Measurements from ENCODE around the gene CLBA1.
"Not testable (repeated sequence)": the region's sequence is repeated elsewhere in the genome, so short reads cannot be mapped to it uniquely, and the experiment has no call there.

Gene CLBA1

DNA sequence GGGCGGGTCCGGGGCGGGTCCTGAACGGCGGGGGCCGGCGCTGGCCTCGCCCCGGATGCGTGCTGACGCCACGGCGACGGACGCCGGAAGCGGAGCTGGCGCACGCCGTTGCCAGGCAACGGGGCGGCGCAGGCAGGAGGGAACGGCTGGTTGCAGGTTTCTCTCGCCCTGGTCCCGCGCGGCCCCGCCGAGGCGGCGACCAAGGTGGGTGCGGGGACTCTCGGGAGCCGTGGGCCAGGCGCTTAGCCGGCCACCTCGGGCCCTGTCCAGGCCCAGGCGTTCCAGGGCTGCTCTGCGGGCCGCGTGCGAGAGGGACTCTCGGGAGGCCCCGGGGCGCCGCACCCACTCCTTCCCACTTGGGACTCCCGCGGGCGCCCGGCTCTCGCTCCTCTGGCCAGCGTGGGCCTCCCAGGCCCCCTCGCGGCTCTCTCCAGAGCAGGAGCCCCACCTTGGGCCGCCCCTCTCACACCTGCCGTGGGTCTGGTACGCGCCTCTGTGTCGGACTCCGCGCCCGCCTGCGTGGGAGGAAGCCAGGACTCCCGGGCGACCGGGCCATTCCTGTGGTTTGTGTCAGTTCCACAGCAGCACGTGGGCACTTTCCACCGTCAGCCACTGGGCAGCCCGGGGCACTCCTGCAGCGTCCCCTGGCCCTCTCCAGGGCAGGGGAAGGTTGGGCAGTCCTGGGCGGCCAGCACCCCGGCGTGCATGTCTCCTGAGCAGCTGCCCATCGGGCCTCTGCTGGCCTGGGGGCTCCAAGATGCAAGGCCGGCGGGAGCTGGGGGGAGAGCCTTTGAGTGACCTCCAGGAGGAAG lies at the start of gene CLBA1:
TSS of gene CLBA1 (plus strand) at position 114 of the 812 bp plus-strand sequence. CDS start at position 758, 644 bp downstream.
- CTCF ChIA-PET = interaction anchor here (1.5 kb wide), 1 partner anchor 58 kb away, joined by 4 read pairs; no protein-coding TSS in a partner anchor
- H3K27me3 Mint-ChIP-seq = peaks cover 40% of the 10 kb centered on the region

DNA sequence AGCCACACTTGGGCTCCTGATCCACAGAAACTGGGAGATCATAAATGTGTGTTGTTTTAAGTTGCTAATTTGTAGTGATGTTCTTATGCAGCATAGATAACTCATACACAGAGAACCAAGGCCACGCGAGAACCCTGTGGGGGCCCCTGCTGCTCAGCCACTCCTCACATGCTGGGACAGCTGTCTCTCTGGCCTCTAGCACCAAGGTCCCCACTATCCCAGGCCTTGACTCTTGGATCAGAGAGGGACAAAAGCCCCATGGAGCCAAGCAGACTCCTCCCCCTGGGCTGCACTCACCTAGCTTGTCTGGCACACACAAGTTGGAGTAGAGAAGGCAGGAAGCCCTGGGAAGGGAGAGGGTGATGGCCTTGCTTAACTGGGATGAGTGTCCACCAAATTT lies 49.6 kb upstream of the CLBA1 start:
- no peak for DNase-seq
- Mint-ChIP-seq H3K36me3 (no peaks in the 10 kb centered on the region), H3K27ac (no peak overlapping the region), H3K27me3 (peaks cover 76% of the 10 kb centered on the region), H3K4me3 (no peak overlapping the region), H3K9me3 (no peaks in the 10 kb centered on the region), H3K4me1 (peaks cover 3% of the 10 kb centered on the region)
- CTCF ChIA-PET = interaction anchor here (1.5 to 2.5 kb wide), 2 partner anchors 11 to 39 kb away, joined by 4 to 6 read pairs; no protein-coding TSS in a partner anchor

More for the DNA sequence above, at the start of gene CLBA1:
- no peaks in the 10 kb centered on the region for H3K36me3 Mint-ChIP-seq
- H3K4me3 Mint-ChIP-seq = peak within 1 kb of the TSS; percentile 72
- no peaks in the 10 kb centered on the region for H3K9me3 Mint-ChIP-seq
- peak; percentile 91 for DNase-seq
- peak within 1 kb of the TSS; percentile 82 for H3K27ac Mint-ChIP-seq
- H3K4me1 Mint-ChIP-seq = peaks cover 13% of the 10 kb centered on the region

DNA sequence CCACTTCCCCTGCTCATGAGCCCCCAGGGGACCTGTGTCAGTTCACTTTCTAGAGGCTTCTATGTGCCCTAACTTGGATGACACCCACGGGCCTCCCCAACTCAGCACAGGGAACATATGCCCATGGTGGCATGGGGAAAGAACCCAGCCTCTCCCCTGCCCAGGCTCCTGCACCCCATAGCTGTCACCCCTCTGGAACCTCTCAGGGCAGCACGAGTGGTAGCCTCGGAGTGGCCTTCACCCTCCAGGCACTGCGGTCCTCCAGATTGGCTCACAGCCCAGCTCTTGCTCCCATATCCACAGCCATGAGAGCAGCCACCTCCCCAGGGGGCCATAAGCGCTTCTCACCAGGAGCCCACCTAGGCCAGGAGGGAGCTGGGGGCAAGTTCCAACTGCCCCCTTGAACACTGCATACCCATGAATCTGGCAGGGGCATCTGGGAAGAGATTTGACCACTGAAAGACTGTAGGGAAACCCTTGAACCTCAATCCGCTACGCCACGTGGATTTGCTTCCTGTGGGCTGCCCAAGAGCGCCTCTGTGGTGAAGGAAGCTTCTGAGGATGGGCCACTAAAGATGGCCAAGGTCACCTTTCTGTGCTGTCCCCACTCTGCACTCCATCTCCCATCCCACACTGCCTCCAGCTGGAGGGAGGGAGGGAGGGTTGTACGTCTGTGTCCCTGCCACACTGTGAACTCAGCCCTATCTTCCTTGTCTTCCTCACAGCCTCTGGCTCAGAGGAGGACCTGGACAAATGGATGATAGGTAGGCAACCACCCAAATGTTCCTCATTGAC lies 49.0 kb upstream of the CLBA1 start:
- Mint-ChIP-seq H3K4me1 (peaks cover 3% of the 10 kb centered on the region), H3K27me3 (peaks cover 78% of the 10 kb centered on the region), H3K9me3 (no peaks in the 10 kb centered on the region), H3K27ac (no peak overlapping the region), H3K36me3 (no peaks in the 10 kb centered on the region), H3K4me3 (no peak overlapping the region)
- peak; percentile 11 for DNase-seq
- CTCF ChIA-PET = interaction anchor here (1.5 to 2.5 kb wide), 2 partner anchors 10 to 38 kb away, joined by 4 to 6 read pairs; no protein-coding TSS in a partner anchor

DNA sequence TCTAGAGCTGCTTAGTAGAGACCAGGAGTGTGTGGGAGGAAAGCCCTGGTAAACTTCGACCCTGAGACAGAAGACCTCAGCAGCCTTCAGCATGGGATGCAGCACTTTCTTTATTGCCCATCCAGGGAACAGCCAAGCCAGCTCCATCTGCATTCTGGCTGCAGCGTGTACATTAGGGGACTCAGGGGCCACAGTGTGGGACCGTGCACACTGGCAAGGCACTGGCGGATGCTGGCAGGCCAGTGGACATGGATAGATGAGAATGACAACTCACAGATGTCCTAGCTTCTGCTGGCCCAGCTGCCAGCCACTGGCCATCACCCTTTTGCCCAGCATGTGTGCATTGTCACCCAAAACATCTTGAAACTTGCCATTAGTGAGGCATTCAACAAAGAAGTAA lies 48.4 kb upstream of the CLBA1 start:
- CTCF ChIA-PET = interaction anchor here (0.9 kb wide), 1 partner anchor 28 kb away, joined by 3 read pairs; no protein-coding TSS in a partner anchor
- Mint-ChIP-seq H3K4me1 (peaks cover 3% of the 10 kb centered on the region), H3K4me3 (no peak overlapping the region), H3K27ac (no peak overlapping the region), H3K27me3 (peaks cover 76% of the 10 kb centered on the region), H3K36me3 (no peaks in the 10 kb centered on the region), H3K9me3 (no peaks in the 10 kb centered on the region)
- peak; percentile 3 for DNase-seq

DNA sequence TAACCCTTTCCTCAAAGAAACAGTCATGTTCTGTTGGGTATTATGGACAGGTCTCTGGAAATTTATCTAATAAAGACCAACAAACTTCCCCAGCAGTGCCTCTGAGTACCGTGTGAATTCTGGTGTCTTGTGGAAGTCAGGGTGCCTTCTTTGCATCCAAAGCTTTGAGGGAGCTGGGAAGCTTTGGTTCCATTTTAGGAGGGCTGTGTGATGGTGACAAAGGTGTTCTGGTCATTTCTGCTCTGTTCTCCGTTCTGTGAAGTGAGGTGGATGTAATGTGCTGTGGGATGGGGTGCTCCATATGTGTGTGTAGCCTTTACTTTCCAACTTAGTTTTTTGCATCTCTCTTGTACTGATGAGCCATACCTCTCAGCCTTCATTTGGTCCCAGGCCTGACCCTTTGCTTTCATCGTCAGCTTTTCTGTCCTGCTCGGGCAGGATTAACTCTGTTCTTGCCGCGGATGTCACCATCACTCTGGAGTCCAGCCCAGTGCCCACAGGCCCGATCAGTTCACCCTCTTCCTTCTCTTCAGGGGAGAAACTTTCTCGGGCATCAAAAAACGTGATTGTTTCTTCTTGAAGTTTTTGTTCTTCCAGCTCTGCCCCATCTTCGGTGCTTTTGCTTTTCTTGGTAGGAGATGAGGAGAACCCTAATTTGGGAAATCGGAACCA lies 47.8 kb upstream of the CLBA1 start:
- Mint-ChIP-seq H3K36me3 (no peaks in the 10 kb centered on the region), H3K4me3 (no peak overlapping the region), H3K4me1 (peaks cover 3% of the 10 kb centered on the region), H3K27me3 (peaks cover 70% of the 10 kb centered on the region), H3K9me3 (no peaks in the 10 kb centered on the region), H3K27ac (no peak overlapping the region)
- DNase-seq = peak; percentile 7
- CTCF ChIA-PET = interaction anchor here (0.9 kb wide), 1 partner anchor 27 kb away, joined by 3 read pairs; no protein-coding TSS in a partner anchor

DNA sequence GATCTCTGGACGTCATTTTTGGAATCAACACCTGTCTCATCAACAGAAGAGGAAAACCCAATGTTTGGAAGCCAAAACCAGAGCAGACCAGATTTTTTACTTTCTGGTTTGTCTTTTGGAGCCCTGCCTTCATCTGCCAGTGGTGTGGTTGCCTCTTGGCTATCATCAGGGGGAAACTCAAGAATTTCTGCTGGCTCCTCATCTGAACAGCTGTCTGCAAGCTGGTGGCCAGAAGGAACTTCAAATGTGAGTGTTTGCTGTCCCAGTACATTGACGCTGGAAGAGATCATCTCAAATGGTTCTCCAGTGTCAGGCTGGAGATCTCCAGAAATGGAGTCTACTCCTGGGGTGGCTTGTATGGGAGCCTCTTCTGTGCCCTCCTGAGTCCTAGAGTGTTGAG lies 47.2 kb upstream of the CLBA1 start:
- Mint-ChIP-seq H3K9me3 (no peaks in the 10 kb centered on the region), H3K27me3 (peaks cover 70% of the 10 kb centered on the region), H3K36me3 (no peaks in the 10 kb centered on the region), H3K4me3 (no peak overlapping the region), H3K4me1 (peaks cover 3% of the 10 kb centered on the region), H3K27ac (no peak overlapping the region)
- CTCF ChIA-PET = no interaction called here
- DNase-seq = peak; percentile 15

DNA sequence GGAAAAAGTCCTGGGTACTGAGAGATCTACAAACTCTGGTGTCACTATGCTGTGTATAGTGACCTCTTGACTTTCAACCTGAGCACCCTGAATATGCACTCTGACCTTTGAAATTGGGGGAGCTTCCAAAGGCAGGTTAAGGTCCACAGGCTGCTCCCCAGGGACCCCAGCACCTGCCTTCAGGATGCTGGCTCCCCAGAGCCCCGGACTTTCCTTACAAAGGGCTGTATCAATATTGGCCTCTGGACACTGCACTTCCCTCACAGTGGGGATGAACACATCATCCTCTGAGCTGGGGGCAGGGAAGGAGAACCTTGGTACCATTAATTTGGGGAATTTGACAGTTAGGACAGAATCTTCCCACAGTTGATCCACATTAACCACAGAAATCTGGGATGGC lies 46.6 kb upstream of the CLBA1 start:
- Mint-ChIP-seq H3K4me3 (no peak overlapping the region), H3K9me3 (no peaks in the 10 kb centered on the region), H3K27me3 (peaks cover 69% of the 10 kb centered on the region), H3K36me3 (no peaks in the 10 kb centered on the region), H3K27ac (no peak overlapping the region), H3K4me1 (peaks cover 3% of the 10 kb centered on the region)
- CTCF ChIA-PET = no interaction called here
- no peak for DNase-seq

DNA sequence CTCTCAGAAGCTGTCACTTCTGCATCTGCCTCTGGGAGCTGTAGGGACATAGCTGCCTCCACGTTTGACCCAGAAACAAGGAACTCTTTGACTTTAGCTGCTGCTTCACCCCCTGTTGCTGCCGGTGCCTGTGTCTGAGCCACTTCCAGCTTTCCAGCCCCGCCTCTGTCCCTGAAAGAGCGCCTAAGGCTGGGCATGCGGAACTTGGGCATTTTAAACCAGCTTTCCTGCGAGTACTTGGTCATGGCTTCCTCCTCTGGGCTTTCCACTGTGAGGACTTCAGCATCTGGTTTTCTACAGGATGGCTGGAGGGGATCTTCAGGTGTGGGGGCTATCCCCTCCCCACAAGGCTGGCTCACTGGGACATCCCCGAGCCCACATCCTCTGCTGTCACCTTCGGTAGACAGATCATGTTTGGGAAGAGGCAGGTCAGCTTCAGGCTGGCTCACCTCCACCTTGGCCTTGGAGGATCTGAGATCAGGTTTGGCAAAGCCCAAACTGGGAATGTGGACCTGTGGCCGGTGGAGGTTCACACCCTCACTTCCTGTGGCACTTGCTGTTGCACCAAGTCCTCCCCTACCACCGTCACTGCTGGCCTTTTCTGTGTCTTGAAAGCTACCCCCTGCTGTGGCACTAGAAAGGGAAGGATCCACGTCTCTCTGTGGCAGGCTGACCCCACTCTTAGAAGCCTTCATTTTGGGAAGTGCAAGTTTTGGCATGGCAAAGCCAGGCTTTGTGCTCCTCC lies 45.8 kb upstream of the CLBA1 start:
- H3K36me3 Mint-ChIP-seq = no peaks in the 10 kb centered on the region
- no peaks in the 10 kb centered on the region for H3K4me1 Mint-ChIP-seq
- peak; percentile 10 for DNase-seq
- H3K27me3 Mint-ChIP-seq = peaks cover 60% of the 10 kb centered on the region
- no peak overlapping the region for H3K27ac Mint-ChIP-seq
- H3K9me3 Mint-ChIP-seq = no peaks in the 10 kb centered on the region
- H3K4me3 Mint-ChIP-seq = no peak overlapping the region
- CTCF ChIA-PET = no interaction called here

DNA sequence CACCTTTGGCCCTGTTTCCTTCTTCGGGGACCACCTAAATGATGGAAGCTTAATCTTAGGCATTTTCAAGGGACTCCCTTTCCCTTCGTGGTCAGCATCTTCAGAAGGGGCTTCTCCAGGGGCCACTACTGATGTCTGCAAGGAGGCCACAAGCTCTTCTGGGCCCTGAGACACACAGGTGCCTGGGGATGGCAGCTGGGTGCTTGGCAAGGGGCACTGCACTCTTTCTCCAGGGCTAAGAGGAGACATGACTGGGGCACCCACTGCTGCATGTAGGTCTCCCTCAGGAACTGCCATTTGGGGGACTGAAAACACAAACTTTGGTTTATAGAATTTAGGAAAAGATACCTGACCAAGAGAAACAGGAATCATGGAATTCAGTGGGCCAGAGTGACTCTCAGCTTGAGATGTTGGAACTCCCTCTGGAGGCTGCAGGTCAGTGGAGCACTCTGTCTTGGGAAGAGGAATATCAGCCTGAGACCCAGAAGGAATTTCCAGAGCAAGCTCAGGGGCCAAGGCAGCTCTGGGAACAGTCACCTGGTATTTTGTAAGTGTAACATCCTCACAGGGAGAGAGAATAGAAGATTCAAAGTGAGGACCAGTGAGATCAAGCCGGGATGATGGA lies 45.0 kb upstream of the CLBA1 start:
- peaks cover 54% of the 10 kb centered on the region for H3K27me3 Mint-ChIP-seq
- CTCF ChIA-PET = no interaction called here
- DNase-seq = peak; percentile 15
- no peaks in the 10 kb centered on the region for H3K4me1 Mint-ChIP-seq
- no peak overlapping the region for H3K27ac Mint-ChIP-seq
- H3K9me3 Mint-ChIP-seq = no peaks in the 10 kb centered on the region
- no peaks in the 10 kb centered on the region for H3K36me3 Mint-ChIP-seq
- no peak overlapping the region for H3K4me3 Mint-ChIP-seq

DNA sequence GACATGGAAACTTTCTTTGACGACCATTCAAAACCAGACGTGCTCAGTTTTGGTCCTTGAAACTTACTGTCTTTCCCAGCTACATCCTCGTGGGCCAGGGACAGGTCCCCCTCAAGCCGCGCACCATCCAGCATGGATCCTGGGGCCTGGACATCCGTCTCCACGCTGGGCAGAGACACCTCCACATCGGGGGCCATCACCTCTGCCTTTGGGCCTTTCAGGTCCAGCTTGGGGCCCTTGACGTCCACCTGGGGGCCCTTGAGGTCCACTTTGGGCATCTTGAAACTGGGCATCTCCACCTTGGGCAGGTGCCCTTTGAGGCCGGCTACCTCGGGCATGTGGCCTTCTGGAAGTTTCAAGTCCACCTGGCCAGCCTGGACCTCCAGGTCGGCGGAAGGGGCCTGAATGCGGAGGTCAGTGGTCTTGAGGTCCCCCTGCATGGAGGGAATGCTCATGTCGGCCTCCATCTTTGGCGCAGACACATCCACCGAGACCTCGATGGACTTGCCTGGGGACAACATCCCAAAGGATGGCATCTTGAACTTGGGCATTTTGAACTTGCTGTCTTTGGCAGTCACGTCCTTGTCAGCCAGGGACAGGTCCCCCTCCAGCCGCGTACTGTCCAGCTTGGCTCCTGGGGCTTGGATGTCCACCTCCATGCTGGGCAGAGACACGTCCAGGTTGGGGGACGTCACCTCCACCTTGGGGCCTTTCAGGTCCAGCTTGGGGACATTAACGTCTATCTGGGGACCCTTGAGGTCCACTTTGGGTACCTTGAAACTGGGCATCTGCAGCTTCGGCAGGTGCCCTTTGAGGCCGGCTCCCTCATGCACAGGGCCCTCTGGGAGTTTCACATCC lies 43.9 kb upstream of the CLBA1 start:
- H3K9me3 Mint-ChIP-seq = no peaks in the 10 kb centered on the region
- H3K36me3 Mint-ChIP-seq = no peaks in the 10 kb centered on the region
- CTCF ChIA-PET = no interaction called here
- H3K4me3 Mint-ChIP-seq = no peak overlapping the region
- H3K4me1 Mint-ChIP-seq = no peaks in the 10 kb centered on the region
- no peak for DNase-seq
- no peak overlapping the region for H3K27ac Mint-ChIP-seq
- H3K27me3 Mint-ChIP-seq = peaks cover 43% of the 10 kb centered on the region

DNA sequence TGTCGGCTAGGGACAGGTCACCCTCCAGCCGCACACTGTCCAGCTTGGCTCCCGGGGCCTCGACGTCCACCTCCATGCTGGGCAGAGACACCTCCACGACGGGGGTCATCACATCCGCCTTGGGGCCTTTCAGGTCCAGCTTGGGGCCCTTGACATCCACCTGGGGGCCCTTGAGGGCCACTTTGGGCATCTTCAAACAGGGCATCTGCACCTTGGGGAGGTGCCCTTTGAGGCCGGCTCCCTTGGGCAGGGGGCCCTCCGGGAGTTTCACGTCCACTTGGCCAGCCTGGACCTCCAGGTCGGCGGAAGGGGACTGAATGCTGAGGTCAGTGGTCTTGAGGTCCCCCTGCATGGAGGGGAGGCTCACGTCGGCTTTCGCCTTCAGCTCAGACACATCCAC lies 43.0 kb upstream of the CLBA1 start:
- Mint-ChIP-seq H3K27me3 (peaks cover 37% of the 10 kb centered on the region), H3K27ac (no peak overlapping the region), H3K4me1 (no peaks in the 10 kb centered on the region), H3K9me3 (no peaks in the 10 kb centered on the region), H3K36me3 (no peaks in the 10 kb centered on the region), H3K4me3 (no peak overlapping the region)
- CTCF ChIA-PET = no interaction called here
- no peak for DNase-seq

DNA sequence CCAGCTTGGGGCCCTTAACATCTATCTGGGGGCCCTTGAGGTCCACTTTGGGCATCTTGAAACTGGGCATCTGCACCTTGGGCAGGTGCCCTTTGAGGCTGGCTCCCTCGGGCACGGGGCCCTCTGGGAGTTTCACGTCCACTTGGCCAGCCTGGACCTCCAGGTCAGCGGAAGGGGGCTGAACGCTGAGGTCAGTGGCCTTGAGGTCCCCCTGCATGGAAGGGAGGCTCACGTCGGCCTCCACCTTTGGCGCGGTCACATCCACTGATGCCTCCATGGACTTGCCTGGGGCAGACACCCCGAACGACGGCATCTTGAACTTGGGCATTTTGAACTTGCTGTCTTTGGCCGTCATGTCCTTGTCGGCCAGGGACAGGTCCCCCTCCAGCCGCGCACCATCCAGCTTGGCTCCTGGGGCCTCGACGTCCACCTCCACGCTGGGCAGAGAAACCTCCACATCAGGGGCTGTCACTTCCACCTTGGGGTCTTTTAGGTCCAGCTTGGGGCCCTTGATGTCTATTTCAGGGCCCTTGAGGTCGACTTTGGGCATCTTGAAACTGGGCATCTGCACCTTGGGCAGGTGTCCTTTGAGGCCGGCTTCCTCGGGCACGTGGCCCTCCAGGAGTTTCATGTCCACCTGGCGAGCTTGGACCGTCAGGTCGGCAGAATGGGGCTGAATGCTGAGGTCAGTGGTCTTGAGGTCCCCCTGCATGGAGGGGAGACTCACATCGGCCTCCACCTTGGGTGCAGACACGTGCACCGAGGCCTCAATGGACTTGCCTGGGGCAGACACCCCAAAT lies 42.2 kb upstream of the CLBA1 start:
- CTCF ChIA-PET, H3K9me3 Mint-ChIP-seq, H3K27ac Mint-ChIP-seq, H3K36me3 Mint-ChIP-seq, H3K4me1 Mint-ChIP-seq, H3K4me3 Mint-ChIP-seq, DNase-seq: not testable (repeated sequence)
- peaks cover 28% of the 10 kb centered on the region for H3K27me3 Mint-ChIP-seq

All from activated naive CD4-positive, alpha-beta T cell treated with anti-CD3 and anti-CD28 coated beads, Interleukin-2, amount 10 ng/mL, durations not matched to agents 7 days and 5 days (primary cell).